HG03565 (cell line): ENCODE measurements around the gene RBM14.
"Not testable (repeated sequence)": the region's sequence is repeated elsewhere in the genome, so short reads cannot be mapped to it uniquely, and the experiment has no call there.

Source experiments
- ATAC-seq: cut with Tn5 transposase; IDR thresholded peaks from one replicate; pipeline ENCODE4 v1.9.1; 2021; ENCODE audit warnings: mild to moderate bottlenecking, moderate library complexity; ENCODE audit not compliant: unreplicated experiment

Gene RBM14

GRCh38 chr11:66595245-66595904, 21.1 kb upstream of the RBM14 start:
- ATAC-seq = no peak

DNA sequence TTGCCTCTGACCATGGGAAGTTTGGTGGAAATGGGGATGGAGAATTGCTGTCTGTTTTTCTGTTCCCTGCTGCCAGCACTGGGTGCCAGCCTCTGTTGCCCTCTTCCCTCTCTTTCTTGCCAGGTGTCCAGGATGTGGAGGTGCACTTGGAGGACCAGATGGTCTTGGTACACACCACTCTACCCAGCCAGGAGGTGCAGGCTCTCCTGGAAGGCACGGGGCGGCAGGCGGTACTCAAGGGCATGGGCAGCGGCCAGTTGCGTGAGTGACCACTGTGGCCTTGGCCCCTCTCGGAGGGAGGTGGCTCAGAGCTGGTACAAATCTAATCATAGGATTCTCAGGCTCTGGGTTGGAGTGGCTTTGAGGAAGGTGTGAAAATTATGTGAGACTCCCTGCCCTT, 17.4 kb upstream of the RBM14 start:
- ATAC-seq = no peak

DNA sequence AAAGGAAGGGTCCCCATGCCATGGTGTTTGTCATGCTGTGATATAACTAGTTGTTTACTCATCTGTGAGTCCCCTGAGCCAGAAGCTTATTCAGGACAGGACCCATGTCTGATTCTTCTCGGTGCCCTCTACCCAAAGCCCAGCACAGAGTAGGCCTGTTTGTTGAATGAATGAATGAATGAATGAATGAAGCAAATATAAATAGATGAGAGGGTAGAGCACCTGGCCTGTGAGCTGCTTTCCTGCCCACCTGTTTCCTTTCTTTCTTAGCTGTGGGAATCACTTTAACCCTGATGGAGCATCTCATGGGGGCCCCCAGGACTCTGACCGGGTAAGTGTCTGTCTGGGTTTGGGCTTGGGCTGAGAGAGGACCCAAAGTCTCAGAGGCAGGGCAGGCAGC, 16.2 kb upstream of the RBM14 start:
- no peak for ATAC-seq

- no peak for ATAC-seq
Observed at GRCh38 chr11:66600631-66601233, 15.7 kb upstream of the RBM14 start.

GRCh38 chr11:66603072-66603471, 13.4 kb upstream of the RBM14 start:
- ATAC-seq = no peak

- ATAC-seq = no peak
Observed at GRCh38 chr11:66604155-66604554, 12.3 kb upstream of the RBM14 start.

GRCh38 chr11:66606608-66607007, 9.8 kb upstream of the RBM14 start:
- not testable (repeated sequence) for ATAC-seq

DNA sequence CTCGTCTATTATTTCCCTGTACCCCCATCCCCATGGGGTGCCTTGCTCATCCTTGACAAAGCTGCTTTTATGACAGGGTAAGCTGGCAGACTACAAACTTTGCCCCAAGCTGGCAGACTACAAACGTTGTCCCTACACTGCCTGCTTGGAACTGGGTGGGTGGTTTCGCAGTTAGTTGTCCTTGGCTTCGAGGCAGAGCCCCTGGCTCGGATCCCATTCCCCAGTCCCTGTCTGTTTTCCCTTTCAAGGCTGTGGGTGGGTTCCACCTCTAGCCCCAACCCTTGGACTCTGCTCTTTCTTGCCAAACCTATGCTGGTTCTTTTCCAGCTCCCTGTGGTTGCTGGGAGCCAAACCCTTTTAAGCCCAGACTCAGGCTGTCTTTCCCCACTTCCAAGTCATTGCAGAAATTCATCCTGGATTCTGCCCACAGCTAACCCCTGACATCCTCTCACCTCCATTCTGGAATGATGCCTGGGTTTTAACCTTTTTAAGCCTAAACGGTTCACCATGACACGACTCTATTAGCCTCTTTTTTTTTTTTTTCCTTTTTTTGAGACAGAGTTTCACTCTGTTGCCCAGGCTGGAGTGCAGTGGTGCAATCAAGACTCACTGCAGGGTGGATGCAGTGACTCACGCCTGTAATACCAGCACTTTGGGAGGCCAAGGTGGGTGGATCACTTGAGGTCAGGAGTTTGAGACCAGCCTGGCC, 9.2 kb upstream of the RBM14 start:
- no peak for ATAC-seq

DNA sequence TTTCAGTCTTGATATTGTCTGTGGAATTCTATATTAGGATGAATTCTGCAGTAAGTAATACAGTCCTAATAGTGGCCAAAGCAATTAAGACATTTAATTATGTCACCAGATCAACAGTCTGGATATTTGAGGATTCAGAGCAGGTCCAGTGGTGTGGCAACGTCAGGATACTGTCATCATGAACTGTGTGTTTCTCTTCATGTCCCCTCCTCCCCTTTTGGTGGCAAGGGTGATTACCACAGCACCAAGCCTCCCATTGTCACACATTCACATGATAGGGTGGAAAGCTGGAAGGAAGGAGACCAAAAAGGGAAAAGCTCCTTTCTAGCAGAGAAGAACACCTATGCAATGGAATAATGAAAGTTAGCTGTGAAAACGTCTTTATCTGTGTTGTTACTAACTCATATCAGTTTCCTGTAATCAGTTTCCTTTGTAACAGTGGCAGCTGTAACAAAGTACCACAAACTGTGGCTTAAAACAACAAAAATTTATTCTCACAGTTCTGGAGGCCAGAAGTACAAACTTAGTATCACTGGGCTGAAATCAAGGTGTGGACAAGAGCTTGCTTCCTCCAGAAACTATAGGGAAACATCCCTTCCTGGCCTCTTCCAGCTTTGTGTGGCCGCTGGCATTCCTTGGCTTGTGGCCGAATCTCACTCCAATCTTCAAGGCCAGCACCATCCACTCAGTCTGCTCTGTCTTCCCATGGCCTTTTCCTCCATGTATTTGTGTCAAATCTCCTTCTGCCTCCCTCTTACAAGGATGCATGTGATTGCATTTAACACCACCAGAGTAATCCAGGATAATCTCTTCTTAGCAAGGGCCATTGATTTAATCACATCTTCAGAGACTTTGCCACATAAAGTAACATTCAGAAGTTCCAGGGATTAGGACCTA, 6.5 kb upstream of the RBM14 start:
- ATAC-seq = no peak

DNA sequence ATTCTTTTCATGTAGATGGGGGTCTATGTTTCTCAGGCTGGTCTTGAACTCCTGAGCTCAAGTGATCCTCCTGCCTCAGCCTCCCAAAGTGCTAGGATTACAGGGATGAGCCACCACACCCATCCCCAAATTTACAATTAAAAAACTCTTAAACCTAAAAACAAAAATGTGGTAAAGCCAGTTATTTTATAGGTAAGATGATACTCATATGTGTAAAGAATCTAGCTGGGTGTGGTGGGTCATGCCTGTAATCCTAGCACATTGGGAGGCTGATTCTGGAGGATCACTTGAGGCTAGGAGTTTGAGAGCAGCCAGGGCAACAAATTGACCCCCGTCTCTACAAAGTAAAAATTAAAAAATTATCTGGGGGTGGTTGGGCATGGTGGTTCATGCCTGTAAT, 4.0 kb upstream of the RBM14 start:
- no peak for ATAC-seq

- ATAC-seq = no peak
Observed at GRCh38 chr11:66614073-66614472, 2.4 kb upstream of the RBM14 start.

DNA sequence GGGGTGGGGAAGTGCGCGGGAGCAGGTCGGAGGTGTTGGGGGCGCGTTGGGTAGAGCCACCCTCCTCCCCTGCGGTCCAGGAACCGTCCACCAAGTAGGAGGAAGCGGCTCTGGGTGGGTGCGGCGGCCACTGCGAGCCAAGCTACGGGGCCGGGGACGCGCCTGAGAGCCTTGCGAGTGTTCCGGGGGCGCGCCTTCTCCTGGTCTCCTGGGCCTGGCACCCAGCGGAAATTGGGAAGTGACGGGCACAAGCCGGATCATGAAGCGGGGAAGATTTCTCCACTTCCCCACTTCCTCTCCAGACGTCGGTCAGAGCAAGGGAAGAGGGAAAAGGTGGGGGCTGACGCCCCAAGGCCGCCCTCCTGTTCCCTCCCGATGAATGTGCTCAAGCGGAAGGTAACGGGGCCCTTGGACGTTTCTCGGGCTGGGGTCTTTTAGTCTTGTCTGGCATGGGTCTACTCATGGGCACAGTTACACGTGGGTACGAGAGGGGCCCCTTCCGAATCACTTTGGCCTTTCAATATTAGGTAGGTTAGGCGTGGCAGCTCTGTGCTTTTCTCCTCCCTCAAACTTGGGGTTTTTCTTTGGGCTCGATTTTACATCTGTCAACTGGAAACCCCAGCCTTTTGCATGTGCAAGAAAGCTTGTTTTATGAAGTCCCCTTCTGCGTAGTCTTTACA, 865 bp downstream of the RBM14 start:
- ATAC-seq = no peak

DNA sequence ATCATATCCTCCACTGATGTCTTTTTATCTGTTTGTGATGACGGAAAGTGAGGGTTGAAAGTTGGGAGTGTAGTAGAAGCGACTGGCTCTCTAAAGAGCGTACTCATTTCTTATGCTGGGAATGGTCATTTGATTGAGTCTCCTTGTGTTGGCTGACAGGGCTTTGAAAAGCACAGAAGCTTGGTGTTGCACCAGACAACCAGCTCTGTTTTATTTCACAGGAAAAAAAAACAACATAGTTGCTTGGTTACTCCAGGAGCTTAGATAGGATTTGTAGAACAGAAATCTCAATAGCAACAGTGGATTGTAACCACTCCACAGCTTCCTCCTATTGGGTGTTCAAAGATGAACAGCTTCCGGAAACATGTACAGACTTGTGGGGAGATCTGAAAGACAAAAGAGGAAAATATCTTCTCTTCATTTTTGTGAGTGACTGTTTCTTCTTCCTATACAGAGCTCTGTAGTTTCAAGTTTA, 2.7 kb downstream of the RBM14 start:
- no peak for ATAC-seq

- ATAC-seq = no peak
Observed at GRCh38 chr11:66624450-66624849, 8.0 kb downstream of the RBM14 start.

DNA sequence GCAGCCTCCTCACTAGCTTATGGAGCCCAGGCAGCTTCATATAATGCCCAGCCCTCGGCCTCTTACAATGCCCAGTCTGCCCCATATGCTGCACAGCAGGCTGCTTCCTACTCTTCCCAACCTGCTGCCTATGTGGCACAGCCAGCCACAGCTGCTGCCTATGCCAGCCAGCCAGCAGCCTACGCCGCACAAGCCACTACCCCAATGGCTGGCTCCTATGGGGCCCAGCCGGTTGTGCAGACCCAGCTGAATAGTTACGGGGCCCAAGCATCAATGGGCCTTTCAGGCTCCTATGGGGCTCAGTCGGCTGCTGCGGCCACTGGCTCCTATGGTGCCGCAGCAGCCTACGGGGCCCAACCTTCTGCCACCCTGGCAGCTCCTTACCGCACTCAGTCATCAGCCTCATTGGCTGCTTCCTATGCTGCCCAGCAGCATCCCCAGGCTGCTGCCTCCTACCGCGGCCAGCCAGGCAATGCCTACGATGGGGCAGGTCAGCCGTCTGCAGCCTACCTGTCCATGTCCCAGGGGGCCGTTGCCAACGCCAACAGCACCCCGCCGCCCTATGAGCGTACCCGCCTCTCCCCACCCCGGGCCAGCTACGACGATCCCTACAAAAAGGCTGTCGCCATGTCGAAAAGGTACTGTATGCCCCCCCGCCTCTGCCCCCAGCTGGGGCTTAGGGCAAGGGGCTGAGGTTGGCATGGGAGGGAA, 8.8 kb downstream of the RBM14 start:
- ATAC-seq = no peak

GRCh38 chr11:66625752-66626149, 9.3 kb downstream of the RBM14 start:
- no peak for ATAC-seq

GRCh38 chr11:66626382-66626781, 10.0 kb downstream of the RBM14 start:
- ATAC-seq = no peak

- no peak for ATAC-seq
Observed at GRCh38 chr11:66626926-66627325, 10.5 kb downstream of the RBM14 start.

DNA sequence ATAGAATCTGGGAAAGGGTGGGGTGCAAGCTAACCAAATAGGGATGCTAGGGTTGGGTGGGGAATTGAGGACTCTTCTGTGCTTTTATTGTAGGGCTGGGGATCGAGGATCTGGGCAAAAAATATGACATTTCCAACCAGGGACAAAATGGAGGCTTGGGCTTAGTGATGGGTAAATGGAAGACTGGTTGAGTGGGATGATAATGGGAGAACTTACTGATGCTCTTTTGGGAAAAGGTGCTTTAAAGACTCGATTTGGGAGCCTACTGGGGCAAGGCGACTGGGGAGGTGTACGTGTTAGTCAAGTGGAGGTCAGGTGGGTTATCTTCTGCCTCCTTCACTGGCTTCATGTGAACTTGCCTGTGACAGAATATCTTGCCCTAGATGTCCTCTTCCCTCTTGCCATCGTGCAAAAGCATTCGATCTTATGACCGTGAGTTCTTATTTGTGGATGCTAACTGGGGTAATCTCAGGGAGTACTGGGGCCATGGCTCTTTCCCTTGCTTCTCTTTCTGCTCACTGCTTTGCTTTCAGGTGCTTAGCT, 11.7 kb downstream of the RBM14 start:
- no peak for ATAC-seq

DNA sequence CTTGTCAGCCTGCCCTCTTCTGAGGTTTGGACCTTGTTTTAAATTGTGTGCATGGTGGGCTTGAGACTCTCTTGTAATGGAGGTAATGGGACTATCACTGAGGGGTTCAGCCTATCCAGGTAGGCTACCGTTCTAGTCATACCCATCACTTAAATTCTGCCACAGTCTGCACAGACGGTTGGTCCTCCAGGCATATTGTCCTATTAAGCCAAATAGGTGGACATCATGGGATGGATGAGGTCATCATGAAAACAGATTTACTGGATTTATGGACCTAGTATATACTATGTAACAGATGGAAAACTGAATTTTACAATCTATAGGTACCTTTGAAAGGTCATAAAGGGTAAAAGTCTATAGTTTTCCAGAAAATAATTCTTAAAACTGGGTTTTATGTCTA, 12.9 kb downstream of the RBM14 start:
- no peak for ATAC-seq
